GM12872 (cell line): ENCODE data around the gene BRAF.
A peak's percentile ranks its signal among the peaks of the same experiment; 100 is the strongest.

ENCODE experiments used
- CTCF ChIP-seq: IDR thresholded peaks from 3 replicates; pipeline ENCODE4 v1.5.1; 2011; ENCODE audit warnings: low read depth, mild to moderate bottlenecking, low read length, moderate library complexity; ENCODE audit not compliant: insufficient read depth

Gene BRAF

GRCh38 chr7:140674899-140675701 is 249.6 kb downstream of the BRAF start:
- TF ChIP-seq CTCF: peak; percentile 37; the same call in 1 of the 3 replicates

DNA sequence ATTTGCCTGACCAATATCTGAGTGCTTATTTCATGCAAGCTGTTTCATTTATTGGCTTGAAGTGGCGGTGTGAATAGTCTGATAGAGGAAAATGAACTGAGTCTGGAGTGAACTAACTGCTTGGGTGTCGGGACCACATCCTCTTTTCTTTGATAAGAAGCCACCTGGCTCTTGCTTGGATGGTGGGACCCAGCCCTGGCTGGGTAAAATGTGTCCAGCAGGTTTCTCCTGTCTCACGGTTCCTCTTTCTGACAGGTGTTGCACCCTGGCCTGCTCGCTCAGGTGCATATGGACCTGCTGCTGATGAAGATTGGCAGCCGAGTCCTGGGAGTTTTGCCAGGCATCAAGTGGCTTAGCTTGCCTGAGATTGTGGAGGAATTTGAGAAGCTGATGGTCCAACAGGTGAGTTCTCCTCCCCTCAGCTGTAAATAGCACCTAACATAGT is 250.4 kb downstream of the BRAF start:
- TF ChIP-seq CTCF: no peak

GRCh38 chr7:140673774-140674155 is 251.0 kb downstream of the BRAF start:
- no peak for TF ChIP-seq CTCF

DNA sequence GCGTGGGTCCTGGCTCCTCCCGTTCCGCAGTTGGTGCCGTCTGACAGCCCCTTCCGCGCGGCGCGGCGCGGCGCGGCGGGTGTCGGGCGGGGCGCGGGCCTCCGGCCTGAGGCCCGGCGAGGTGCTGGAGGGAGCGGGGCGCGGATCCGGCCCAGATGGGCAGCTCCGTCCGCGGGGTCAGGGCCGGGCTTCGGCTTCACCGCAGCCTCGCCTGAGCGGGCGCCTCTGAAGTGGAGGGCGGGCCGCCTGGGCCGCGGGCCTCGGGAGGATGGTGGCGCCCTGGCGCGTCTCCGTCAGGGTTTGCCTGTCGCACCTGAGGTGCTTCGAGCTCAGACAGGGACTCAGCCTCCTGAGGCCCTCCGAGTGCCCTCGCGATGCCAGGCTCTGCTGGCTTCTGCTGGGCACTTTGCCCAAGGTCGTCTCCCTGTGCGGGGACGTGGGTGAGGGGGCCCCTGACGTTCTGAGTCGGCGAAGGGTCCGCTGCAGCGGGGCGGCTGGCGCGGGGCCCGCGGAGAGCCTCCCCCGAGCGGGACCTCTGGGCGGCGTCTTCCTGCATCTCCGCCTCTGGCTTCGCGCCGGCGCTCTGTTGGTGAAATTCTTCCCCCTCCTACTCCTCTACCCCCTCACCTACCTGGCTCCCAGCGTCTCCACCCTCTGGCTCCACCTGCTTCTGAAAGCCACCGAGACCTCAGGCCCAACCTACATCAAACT is 251.5 kb downstream of the BRAF start:
- no peak for TF ChIP-seq CTCF

GRCh38 chr7:140672382-140673062 is 252.2 kb downstream of the BRAF start, which contains the start of gene ADCK2:
Gene ADCK2, plus strand, starts transcription at chr7:140672945. Its CDS starts 386 bp downstream, at chr7:140673331.
- no peak for TF ChIP-seq CTCF

DNA sequence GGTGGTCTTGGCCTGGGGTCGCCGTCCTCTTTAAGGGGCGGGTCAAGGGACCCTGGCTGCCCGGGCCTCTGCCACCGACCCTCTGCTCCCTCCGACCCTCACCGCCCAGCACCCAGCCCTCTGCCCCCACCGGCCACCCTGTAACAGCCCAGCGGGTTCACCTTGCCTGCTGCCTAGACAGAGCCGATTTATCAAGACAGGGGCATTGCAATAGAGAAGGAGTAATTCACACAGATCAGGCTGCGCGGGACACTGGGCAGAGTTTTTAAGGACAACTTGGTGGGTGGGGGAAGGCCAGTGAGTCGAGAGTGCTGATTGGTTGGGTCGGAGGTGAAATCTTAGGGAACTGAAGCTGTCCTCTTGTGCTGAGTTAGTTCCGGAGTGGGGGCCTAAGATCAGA is 252.8 kb downstream of the BRAF start:
- TF ChIP-seq CTCF: no peak

- TF ChIP-seq CTCF: no peak
These were observed 254.3 kb downstream of the BRAF start for GRCh38 chr7:140670343-140670935.
